GM23338 (cell line): Measurements from ENCODE around the gene TEX14. TPM values are rescaled to one million over a fixed set of nuclear protein-coding genes. Genes with fewer than 3 reads are reported as not detected.
"Not testable (repeated sequence)": the region's sequence is repeated elsewhere in the genome, so short reads cannot be mapped to it uniquely, and the experiment has no call there.

ENCODE experiments used
- ATAC-seq: fragments of 200-7000 bp; cut with Tn5 transposase; 3 replicates; pipeline ENCODE4 v1.9.1; 2020
- DNase-seq: peaks from one replicate; pipeline ENCODE4 v3.0.0-alpha.2; 2015; ENCODE audit warnings: low spot score
- H2AFZ ChIP-seq: fragments of 200-600 bp; sonication (generic); 2 replicates; pipeline ENCODE4 v1.8.0; 2016; ENCODE audit warnings: antibody characterized with exemption, mild to moderate bottlenecking, moderate library complexity
- H3F3A ChIP-seq: fragments of 200-600 bp; sonication (generic); replicated peaks from 2 replicates; pipeline ENCODE4 v1.8.0; 2017; ENCODE audit warnings: antibody characterized with exemption, mixed run types, low read depth
- H3K27ac ChIP-seq: fragments of 200-600 bp; sonication (generic); 2 replicates; pipeline ENCODE4 v1.6.1; 2016; ENCODE audit warnings: low read depth
- H3K27me3 ChIP-seq: fragments of 200-600 bp; sonication (generic); 2 replicates; pipeline ENCODE4 v1.8.0; 2016; ENCODE audit warnings: mild to moderate bottlenecking, mixed run types, moderate library complexity; ENCODE audit not compliant: insufficient read depth
- H3K36me3 ChIP-seq: fragments of 200-600 bp; sonication (generic); 2 replicates; pipeline ENCODE4 v1.8.0; 2016; ENCODE audit warnings: mild to moderate bottlenecking; ENCODE audit not compliant: insufficient read depth
- H3K4me1 ChIP-seq: fragments of 200-600 bp; sonication (generic); 2 replicates; pipeline ENCODE4 v1.8.0; 2016; ENCODE audit warnings: mild to moderate bottlenecking, moderate library complexity; ENCODE audit not compliant: insufficient read depth
- H3K4me2 ChIP-seq: fragments of 200-600 bp; sonication (generic); 2 replicates; pipeline ENCODE4 v1.7.1; 2017; ENCODE audit warnings: mixed run types
- H3K4me3 ChIP-seq: fragments of 200-600 bp; sonication (generic); 2 replicates; pipeline ENCODE4 v1.6.1; 2016; ENCODE audit warnings: mixed run types
- H3K79me2 ChIP-seq: fragments of 200-600 bp; sonication (generic); replicated peaks from 2 replicates; pipeline ENCODE4 v1.8.0; 2017; ENCODE audit warnings: mild to moderate bottlenecking; ENCODE audit not compliant: insufficient read depth
- H3K9me2 ChIP-seq: fragments of 200-600 bp; sonication (generic); 2 replicates; pipeline ENCODE4 v1.8.0; 2017; ENCODE audit not compliant: insufficient read depth
- H4K20me1 ChIP-seq: fragments of 200-600 bp; sonication (generic); replicated peaks from 2 replicates; pipeline ENCODE4 v1.8.0; 2017; ENCODE audit warnings: mild to moderate bottlenecking; ENCODE audit not compliant: insufficient read depth
- H3K27ac Mint-ChIP-seq: 2 replicates; pipeline ENCODE4 v1.8.0; 2020; ENCODE audit warnings: inconsistent platforms, mild to moderate bottlenecking, moderate library complexity, mixed read lengths
- H3K27me3 Mint-ChIP-seq: 3 replicates; pipeline ENCODE4 v1.8.0; 2022; ENCODE audit warnings: low read depth, mild to moderate bottlenecking, moderate library complexity, mixed read lengths, inconsistent platforms; ENCODE audit not compliant: insufficient read depth, poor library complexity
- H3K36me3 Mint-ChIP-seq: 3 replicates; pipeline ENCODE4 v1.8.0; 2021; ENCODE audit warnings: low read depth, mild to moderate bottlenecking, inconsistent platforms, moderate library complexity, mixed read lengths
- H3K4me1 Mint-ChIP-seq: 3 replicates; pipeline ENCODE4 v1.8.0; 2020; ENCODE audit warnings: mild to moderate bottlenecking, inconsistent platforms, mixed read lengths
- H3K4me3 Mint-ChIP-seq: 3 replicates; pipeline ENCODE4 v1.8.0; 2021; ENCODE audit warnings: moderate library complexity, mild to moderate bottlenecking, inconsistent platforms, mixed read lengths
- H3K9me3 Mint-ChIP-seq: 3 replicates; pipeline ENCODE4 v1.8.0; 2020; ENCODE audit warnings: moderate library complexity, mild to moderate bottlenecking, inconsistent platforms, mixed read lengths
- CREB1 ChIP-seq: fragments of 250-450 bp; sonication (Bioruptor Pico); IDR thresholded peaks from 2 replicates; pipeline ENCODE4 v1.5.0; 2020; ENCODE audit warnings: low read depth, mild to moderate bottlenecking, moderate library complexity
- EZH2 ChIP-seq: fragments of 200-600 bp; sonication (generic); IDR thresholded peaks from one replicate; pipeline ENCODE4 v1.8.0; 2017; ENCODE audit warnings: antibody characterized with exemption, mild to moderate bottlenecking, low read depth; ENCODE audit not compliant: unreplicated experiment
- EZH2phosphoT487 ChIP-seq: fragments of 200-600 bp; sonication (generic); IDR thresholded peaks from one replicate; pipeline ENCODE4 v1.8.1; 2018; ENCODE audit warnings: antibody characterized with exemption; ENCODE audit not compliant: unreplicated experiment
- ZNF331 ChIP-seq: fragments of 250-450 bp; sonication (Bioruptor Pico); IDR thresholded peaks from 2 replicates; pipeline ENCODE4 v1.5.0; 2020; ENCODE audit warnings: low read depth, mild to moderate bottlenecking, moderate library complexity
- polyA plus RNA-seq: library from polyadenylated mRNA; unstranded; fragments of >200 nt; fragmentation: Nextera tagmentation; extraction: Ambion mirVana; gene quantifications from 2 replicates; pipeline ENCODE4 v1.2.1, GENCODE V29; 2016
- total RNA-seq: library from RNA; depleted of rRNA; stranded (reverse); fragments of >200 nt; shearing (Covaris generic); gene quantifications from 2 replicates; pipeline ENCODE4 v1.2.3, GENCODE V29; 2014
- TF ChIP-seq, protein P1 (sequence below): fragments of 250-450 bp; sonication (Bioruptor Pico); IDR thresholded peaks from 2 replicates; pipeline ENCODE4 v1.5.0; 2020; ENCODE audit warnings: mild to moderate bottlenecking, moderate library complexity
- TF ChIP-seq, protein P2 (sequence below), 2 experiments: fragments of 200-600 bp in 1 of 2; sonication (generic) in 1 of 2; conservative IDR thresholded peaks; 2 replicates each; pipeline versions ENCODE4 v1.5.1 to v1.6.1; 2016 to 2017; ENCODE audit warnings: antibody characterized with exemption in 2 of 2, low read depth in 2 of 2, mild to moderate bottlenecking in 2 of 2, moderate library complexity in 1 of 2

TEX14 gene
- total and polyA plus RNA-seq, 2 experiments from 2014 or later = 0.80 to 2.6 TPM

DNA sequence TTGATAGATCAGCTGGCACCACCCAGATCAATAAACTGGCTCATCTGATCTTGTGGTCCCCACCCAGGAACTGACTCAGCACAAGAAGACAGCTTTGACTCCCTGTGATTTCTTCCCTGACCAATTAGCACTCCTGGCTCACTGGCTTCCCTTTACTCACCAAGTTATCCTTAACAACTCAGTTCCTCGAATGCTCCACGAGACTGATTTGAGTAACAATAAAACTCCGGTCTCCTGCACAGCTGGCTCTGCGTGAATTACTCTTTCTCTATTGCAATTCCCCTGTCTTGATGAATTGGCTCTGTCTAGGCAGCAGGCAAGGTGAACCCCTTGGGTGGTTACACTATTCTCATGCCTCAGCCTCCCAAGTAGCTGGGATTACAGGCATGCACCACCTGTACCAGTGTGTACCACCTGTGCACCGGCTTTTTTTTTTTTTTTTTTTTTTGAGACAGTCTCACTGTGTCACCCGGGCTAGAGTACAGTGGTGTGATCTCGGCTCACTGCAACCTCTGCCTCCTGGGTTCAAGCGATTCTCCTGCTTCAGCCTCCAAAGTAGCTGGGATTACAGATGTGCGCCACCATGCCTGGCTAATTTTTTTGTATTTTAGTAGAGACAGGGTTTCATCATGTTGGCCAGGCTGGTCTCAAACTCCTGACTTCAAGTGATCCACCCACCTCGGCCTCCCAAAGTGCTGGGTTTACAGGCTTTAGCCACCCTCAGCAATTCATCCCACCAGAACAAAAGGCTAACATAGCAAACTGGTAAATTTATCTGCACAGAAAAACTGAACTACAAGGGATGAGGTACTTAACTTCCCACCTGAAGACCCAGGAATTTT, 33.7 kb downstream of the TEX14 start:
- not testable (repeated sequence) for H3K36me3 ChIP-seq, H3K27me3 ChIP-seq, H2AFZ ChIP-seq, H3F3A ChIP-seq, H3K79me2 ChIP-seq, H3K9me2 ChIP-seq, H4K20me1 ChIP-seq, H3K36me3 Mint-ChIP-seq
- DNase-seq = peak; percentile 75
- Mint-ChIP-seq H3K27me3 (peaks cover 11% of the 10 kb centered on the region), H3K9me3 (peaks cover 14% of the 10 kb centered on the region), H3K27ac (peak overlapping the region; percentile 100), H3K4me3 (peak overlapping the region; percentile 73), H3K4me1 (peaks cover 13% of the 10 kb centered on the region)
- peaks cover 17% of the 10 kb centered on the region for H3K4me1 ChIP-seq
- peak overlapping the region; percentile 65 for H3K4me2 ChIP-seq
- peak overlapping the region; percentile 34 for H3K4me3 ChIP-seq
- H3K27ac ChIP-seq = peak overlapping the region; percentile 90
- peak; percentile 44 for ATAC-seq
- TF ChIP-seq, protein P1, sequence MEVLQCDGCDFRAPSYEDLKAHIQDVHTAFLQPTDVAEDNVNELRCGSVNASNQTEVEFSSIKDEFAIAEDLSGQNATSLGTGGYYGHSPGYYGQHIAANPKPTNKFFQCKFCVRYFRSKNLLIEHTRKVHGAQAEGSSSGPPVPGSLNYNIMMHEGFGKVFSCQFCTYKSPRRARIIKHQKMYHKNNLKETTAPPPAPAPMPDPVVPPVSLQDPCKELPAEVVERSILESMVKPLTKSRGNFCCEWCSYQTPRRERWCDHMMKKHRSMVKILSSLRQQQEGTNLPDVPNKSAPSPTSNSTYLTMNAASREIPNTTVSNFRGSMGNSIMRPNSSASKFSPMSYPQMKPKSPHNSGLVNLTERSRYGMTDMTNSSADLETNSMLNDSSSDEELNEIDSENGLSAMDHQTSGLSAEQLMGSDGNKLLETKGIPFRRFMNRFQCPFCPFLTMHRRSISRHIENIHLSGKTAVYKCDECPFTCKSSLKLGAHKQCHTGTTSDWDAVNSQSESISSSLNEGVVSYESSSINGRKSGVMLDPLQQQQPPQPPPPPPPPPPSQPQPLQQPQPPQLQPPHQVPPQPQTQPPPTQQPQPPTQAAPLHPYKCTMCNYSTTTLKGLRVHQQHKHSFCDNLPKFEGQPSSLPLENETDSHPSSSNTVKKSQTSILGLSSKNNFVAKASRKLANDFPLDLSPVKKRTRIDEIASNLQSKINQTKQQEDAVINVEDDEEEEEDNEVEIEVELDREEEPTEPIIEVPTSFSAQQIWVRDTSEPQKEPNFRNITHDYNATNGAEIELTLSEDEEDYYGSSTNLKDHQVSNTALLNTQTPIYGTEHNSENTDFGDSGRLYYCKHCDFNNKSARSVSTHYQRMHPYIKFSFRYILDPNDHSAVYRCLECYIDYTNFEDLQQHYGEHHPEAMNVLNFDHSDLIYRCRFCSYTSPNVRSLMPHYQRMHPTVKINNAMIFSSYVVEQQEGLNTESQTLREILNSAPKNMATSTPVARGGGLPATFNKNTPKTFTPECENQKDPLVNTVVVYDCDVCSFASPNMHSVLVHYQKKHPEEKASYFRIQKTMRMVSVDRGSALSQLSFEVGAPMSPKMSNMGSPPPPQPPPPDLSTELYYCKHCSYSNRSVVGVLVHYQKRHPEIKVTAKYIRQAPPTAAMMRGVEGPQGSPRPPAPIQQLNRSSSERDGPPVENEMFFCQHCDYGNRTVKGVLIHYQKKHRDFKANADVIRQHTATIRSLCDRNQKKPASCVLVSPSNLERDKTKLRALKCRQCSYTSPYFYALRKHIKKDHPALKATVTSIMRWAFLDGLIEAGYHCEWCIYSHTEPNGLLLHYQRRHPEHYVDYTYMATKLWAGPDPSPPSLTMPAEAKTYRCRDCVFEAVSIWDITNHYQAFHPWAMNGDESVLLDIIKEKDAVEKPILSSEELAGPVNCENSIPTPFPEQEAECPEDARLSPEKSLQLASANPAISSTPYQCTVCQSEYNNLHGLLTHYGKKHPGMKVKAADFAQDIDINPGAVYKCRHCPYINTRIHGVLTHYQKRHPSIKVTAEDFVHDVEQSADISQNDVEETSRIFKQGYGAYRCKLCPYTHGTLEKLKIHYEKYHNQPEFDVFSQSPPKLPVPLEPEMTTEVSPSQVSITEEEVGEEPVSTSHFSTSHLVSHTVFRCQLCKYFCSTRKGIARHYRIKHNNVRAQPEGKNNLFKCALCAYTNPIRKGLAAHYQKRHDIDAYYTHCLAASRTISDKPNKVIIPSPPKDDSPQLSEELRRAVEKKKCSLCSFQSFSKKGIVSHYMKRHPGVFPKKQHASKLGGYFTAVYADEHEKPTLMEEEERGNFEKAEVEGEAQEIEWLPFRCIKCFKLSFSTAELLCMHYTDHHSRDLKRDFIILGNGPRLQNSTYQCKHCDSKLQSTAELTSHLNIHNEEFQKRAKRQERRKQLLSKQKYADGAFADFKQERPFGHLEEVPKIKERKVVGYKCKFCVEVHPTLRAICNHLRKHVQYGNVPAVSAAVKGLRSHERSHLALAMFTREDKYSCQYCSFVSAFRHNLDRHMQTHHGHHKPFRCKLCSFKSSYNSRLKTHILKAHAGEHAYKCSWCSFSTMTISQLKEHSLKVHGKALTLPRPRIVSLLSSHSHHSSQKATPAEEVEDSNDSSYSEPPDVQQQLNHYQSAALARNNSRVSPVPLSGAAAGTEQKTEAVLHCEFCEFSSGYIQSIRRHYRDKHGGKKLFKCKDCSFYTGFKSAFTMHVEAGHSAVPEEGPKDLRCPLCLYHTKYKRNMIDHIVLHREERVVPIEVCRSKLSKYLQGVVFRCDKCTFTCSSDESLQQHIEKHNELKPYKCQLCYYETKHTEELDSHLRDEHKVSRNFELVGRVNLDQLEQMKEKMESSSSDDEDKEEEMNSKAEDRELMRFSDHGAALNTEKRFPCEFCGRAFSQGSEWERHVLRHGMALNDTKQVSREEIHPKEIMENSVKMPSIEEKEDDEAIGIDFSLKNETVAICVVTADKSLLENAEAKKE = peak; percentile 3; the same call in 1 of the 2 replicates

DNA sequence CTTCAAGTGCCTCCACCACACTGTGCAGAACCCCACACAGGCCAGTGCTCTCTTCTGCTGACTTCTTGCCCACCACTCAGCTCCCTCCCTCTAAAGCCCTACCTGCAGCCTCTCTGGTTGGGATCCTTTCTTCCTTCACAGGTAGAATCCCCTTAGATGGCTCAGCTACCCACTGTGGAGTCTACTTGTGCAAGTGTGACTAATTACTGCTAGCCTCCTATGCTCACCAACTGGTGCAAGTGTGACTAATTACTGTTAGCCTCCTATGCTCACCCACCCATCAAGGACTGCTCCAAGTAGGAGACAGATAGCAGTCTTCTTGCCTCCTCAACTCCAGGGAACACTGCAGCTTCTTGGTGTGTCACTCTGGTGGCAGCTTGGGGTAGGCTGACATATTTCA, 43.6 kb downstream of the TEX14 start:
- H3K36me3 Mint-ChIP-seq = no peaks in the 10 kb centered on the region
- Histone ChIP-seq H3K9me2 (no peaks in the 10 kb centered on the region), H3K4me3 (no peak overlapping the region), H2AFZ (no peak overlapping the region; the same call in 1 of the 2 replicates), H3K4me1 (peaks cover 2% of the 10 kb centered on the region; the same call in 1 of the 2 replicates), H4K20me1 (no peaks in the 10 kb centered on the region), H3K27ac (no peak overlapping the region), H3F3A (no peaks in the 10 kb centered on the region), H3K27me3 (no peaks in the 10 kb centered on the region), H3K36me3 (no peaks in the 10 kb centered on the region), H3K79me2 (no peaks in the 10 kb centered on the region), H3K4me2 (no peak overlapping the region)
- H3K9me3 Mint-ChIP-seq = no peaks in the 10 kb centered on the region
- no peak for DNase-seq
- no peak overlapping the region for H3K4me3 Mint-ChIP-seq
- TF ChIP-seq, protein P2, sequence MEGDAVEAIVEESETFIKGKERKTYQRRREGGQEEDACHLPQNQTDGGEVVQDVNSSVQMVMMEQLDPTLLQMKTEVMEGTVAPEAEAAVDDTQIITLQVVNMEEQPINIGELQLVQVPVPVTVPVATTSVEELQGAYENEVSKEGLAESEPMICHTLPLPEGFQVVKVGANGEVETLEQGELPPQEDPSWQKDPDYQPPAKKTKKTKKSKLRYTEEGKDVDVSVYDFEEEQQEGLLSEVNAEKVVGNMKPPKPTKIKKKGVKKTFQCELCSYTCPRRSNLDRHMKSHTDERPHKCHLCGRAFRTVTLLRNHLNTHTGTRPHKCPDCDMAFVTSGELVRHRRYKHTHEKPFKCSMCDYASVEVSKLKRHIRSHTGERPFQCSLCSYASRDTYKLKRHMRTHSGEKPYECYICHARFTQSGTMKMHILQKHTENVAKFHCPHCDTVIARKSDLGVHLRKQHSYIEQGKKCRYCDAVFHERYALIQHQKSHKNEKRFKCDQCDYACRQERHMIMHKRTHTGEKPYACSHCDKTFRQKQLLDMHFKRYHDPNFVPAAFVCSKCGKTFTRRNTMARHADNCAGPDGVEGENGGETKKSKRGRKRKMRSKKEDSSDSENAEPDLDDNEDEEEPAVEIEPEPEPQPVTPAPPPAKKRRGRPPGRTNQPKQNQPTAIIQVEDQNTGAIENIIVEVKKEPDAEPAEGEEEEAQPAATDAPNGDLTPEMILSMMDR (conservative IDR thresholded peaks at IDR 0.05; ENCODE audit: low read depth in 2 of 2) = no peak
- TF ChIP-seq EZH2 = no peak
- TF ChIP-seq CREB1 (CRISPR knock-in tag) = no peak
- TF ChIP-seq ZNF331 = no peak
- no peak for TF ChIP-seq EZH2phosphoT487
- ATAC-seq = no peak
- peaks cover under 1% of the 10 kb centered on the region; the same call in 1 of the 3 replicates for H3K4me1 Mint-ChIP-seq
- peaks cover 1% of the 10 kb centered on the region for H3K27me3 Mint-ChIP-seq
- H3K27ac Mint-ChIP-seq = no peak overlapping the region
